GM12878 (cell line): ENCODE results near the gene SETD1B. TPM values are rescaled to one million over a fixed set of nuclear protein-coding genes. Genes with fewer than 3 reads are reported as not detected.

ENCODE experiments used
- ATAC-seq: fragments of 200-7000 bp; cut with Tn5 transposase; 3 replicates; pipeline ENCODE4 v1.9.1; 2020; ENCODE audit warnings: mild to moderate bottlenecking, moderate library complexity
- BruUV-seq: library from RNA; stranded (reverse); fragments of 400-500 nt; replicated peaks from 2 replicates; lab custom pipeline; 2021; lab: Mats Ljungman, UMichigan
- CTCF ChIA-PET: fragments of 300-600 bp; sonication (Branson Sonifier 250); formaldehyde crosslinking; extraction: SDS; loops from one replicate; lab custom pipeline; 2021; ENCODE audit warnings: inconsistent platforms; lab: Yijun Ruan, JAX
- POLR2A ChIA-PET: fragments of 350-600 bp; formaldehyde crosslinking; extraction: SDS; loops from one replicate; lab custom pipeline; 2021; ENCODE audit warnings: inconsistent platforms; lab: Charles Lee
- RAD21 ChIA-PET: fragments of 300-600 bp; sonication (Branson Sonifier 250); formaldehyde crosslinking; loops from one replicate; lab custom pipeline; 2023; ENCODE audit warnings: antibody characterized with exemption; ENCODE audit not compliant: unreplicated experiment; lab: Charles Lee
- SMC1A ChIA-PET: fragments of 300-600 bp; sonication (Branson Sonifier 250); formaldehyde crosslinking; loops from one replicate; lab custom pipeline; 2023; ENCODE audit not compliant: unreplicated experiment, uncharacterized antibody; lab: Charles Lee
- DNase-seq: peaks from one replicate; pipeline ENCODE4 v3.0.0-alpha.2; 2011; ENCODE audit warnings: low read depth, low spot score
- FAIRE-seq: peaks from 3 replicates; lab custom pipeline; 2011; peaks lifted over from hg19 to GRCh38; lab: Jason Lieb, UNC
- H2AFZ ChIP-seq: 2 replicates; pipeline ENCODE4 v1.6.0; 2011; ENCODE audit warnings: low read depth, low read length, control low read depth; ENCODE audit not compliant: control insufficient read depth
- H3K27ac ChIP-seq: 2 replicates; pipeline ENCODE4 v1.5.1; 2011; ENCODE audit warnings: control low read depth; ENCODE audit not compliant: control insufficient read depth, insufficient read depth
- H3K27me3 ChIP-seq, 2 experiments: replicated peaks in 1 of 2; 2 replicates each; pipeline versions ENCODE4 v1.6.0 to v1.6.1; 2011; ENCODE audit warnings: low read length in 1 of 2; ENCODE audit not compliant: control insufficient read depth in 2 of 2, insufficient read depth in 2 of 2
- H3K36me3 ChIP-seq, 2 experiments: 2 replicates each; pipeline ENCODE4 v1.5.1; 2011; ENCODE audit warnings: low read length in 1 of 2; ENCODE audit not compliant: control insufficient read depth in 2 of 2, insufficient read depth in 2 of 2
- H3K4me1 ChIP-seq: 2 replicates; pipeline ENCODE4 v1.6.1; 2011; ENCODE audit warnings: mild to moderate bottlenecking, low read length, moderate library complexity, mixed read lengths; ENCODE audit not compliant: control insufficient read depth, insufficient read depth
- H3K4me2 ChIP-seq: 2 replicates; pipeline ENCODE4 v1.6.0; 2011; ENCODE audit warnings: control low read depth; ENCODE audit not compliant: control insufficient read depth, insufficient read depth
- H3K4me3 ChIP-seq: fragments of 200-600 bp; sonication (generic); 2 replicates; pipeline ENCODE4 v1.5.1; 2016
- H3K79me2 ChIP-seq: 2 replicates; pipeline ENCODE4 v1.6.0; 2011; ENCODE audit warnings: low read length; ENCODE audit not compliant: control insufficient read depth, insufficient read depth
- H3K9ac ChIP-seq: 2 replicates; pipeline ENCODE4 v1.8.0; 2011; ENCODE audit warnings: low read length, control low read depth, mixed read lengths; ENCODE audit not compliant: control insufficient read depth, insufficient read depth
- H3K9me3 ChIP-seq: replicated peaks from 3 replicates; pipeline ENCODE4 v1.5.1; 2011; ENCODE audit warnings: mild to moderate bottlenecking, low read length; ENCODE audit not compliant: control insufficient read depth, insufficient read depth
- H4K20me1 ChIP-seq: 2 replicates; pipeline ENCODE4 v1.6.0; 2011; ENCODE audit not compliant: control insufficient read depth, insufficient read depth
- BACH1 ChIP-seq: fragments of 450-650 bp; IDR thresholded peaks from 2 replicates; pipeline ENCODE4 v1.6.1; 2017; ENCODE audit warnings: mild to moderate bottlenecking, borderline replicate concordance
- CHD2 ChIP-seq: IDR thresholded peaks from 2 replicates; pipeline ENCODE4 v1.6.1; 2011; ENCODE audit warnings: low read depth, low read length, improper control_type of control experiment, borderline replicate concordance
- HCFC1 ChIP-seq: fragments of 150-350 bp; IDR thresholded peaks from 2 replicates; pipeline ENCODE4 v1.6.1; 2014; ENCODE audit warnings: low read length
- HSF1 ChIP-seq: fragments of 150-350 bp; IDR thresholded peaks from 2 replicates; pipeline ENCODE4 v1.6.1; 2014; ENCODE audit warnings: mild to moderate bottlenecking, low read depth, low read length
- IRF4 ChIP-seq: IDR thresholded peaks from 2 replicates; pipeline ENCODE4 v1.6.1; 2011; ENCODE audit warnings: low read depth, low read length
- IRF5 ChIP-seq: fragments of 450-650 bp; IDR thresholded peaks from 2 replicates; pipeline ENCODE4 v1.6.1; 2017; ENCODE audit warnings: borderline replicate concordance
- MAX ChIP-seq: IDR thresholded peaks from 2 replicates; pipeline ENCODE4 v1.6.1; 2012; ENCODE audit warnings: low read depth, low read length, improper control_type of control experiment
- MEF2A ChIP-seq: IDR thresholded peaks from 2 replicates; pipeline ENCODE4 v1.6.1; 2011; ENCODE audit warnings: low read depth, mild to moderate bottlenecking, low read length, moderate library complexity; ENCODE audit not compliant: insufficient read depth
- MYC ChIP-seq: IDR thresholded peaks from 2 replicates; pipeline ENCODE4 v1.6.1; 2011; ENCODE audit warnings: mild to moderate bottlenecking, low read length, moderate library complexity, inconsistent platforms; ENCODE audit not compliant: insufficient read depth, insufficient replicate concordance, insufficient read length, severe bottlenecking
- POLR2AphosphoS2 ChIP-seq: IDR thresholded peaks from 2 replicates; pipeline ENCODE4 v1.6.1; 2011; ENCODE audit warnings: low read depth, mild to moderate bottlenecking, low read length, improper control_type of control experiment, moderate library complexity
- SIN3A ChIP-seq: IDR thresholded peaks from 2 replicates; pipeline ENCODE4 v1.6.1; 2012; ENCODE audit warnings: low read depth, low read length, improper control_type of control experiment
- SIX5 ChIP-seq: IDR thresholded peaks from 2 replicates; pipeline ENCODE4 v1.6.1; 2011; ENCODE audit warnings: mild to moderate bottlenecking, low read depth, low read length, moderate library complexity; ENCODE audit not compliant: severe bottlenecking
- SREBF2 ChIP-seq: IDR thresholded peaks from 2 replicates; pipeline ENCODE4 v1.6.1; 2012; ENCODE audit warnings: mild to moderate bottlenecking, low read length
- TBL1XR1 ChIP-seq: IDR thresholded peaks from 2 replicates; pipeline ENCODE4 v1.6.1; 2012; ENCODE audit warnings: low read depth, low read length, improper control_type of control experiment
- ZNF217 ChIP-seq: fragments of 450-650 bp; IDR thresholded peaks from 2 replicates; pipeline ENCODE4 v1.6.1; 2017; ENCODE audit warnings: antibody characterized with exemption, mild to moderate bottlenecking
- ZNF622 ChIP-seq: fragments of 450-650 bp; IDR thresholded peaks from 2 replicates; pipeline ENCODE4 v1.6.1; 2017; ENCODE audit warnings: mild to moderate bottlenecking, inconsistent platforms
- WGBS: methylation state at CpG from one replicate; pipeline ENCODE4 v1.1.6; 2016; ENCODE audit warnings: low lambda C conversion rate; ENCODE audit not compliant: insufficient replicate concordance, insufficient coverage; ENCODE audit errors: missing lambda C conversion rate; 5-methylcytosine and 5-hydroxymethylcytosine counted together
- in situ Hi-C: fragments of 300-500 bp; cut with MboI; formaldehyde crosslinking; loops from 9 replicates; pipeline ENCODE4 v1.14.3; 2018; ENCODE audit warnings: mixed read lengths
- intact Hi-C: fragments of 100-400 bp; cut with micrococcal nuclease; formaldehyde crosslinking; loops from one replicate; pipeline ENCODE4 v1.14.2; 2022; ENCODE audit not compliant: unreplicated experiment
- polyA plus RNA-seq, 11 experiments: library from polyadenylated mRNA; depleted of rRNA in 4 of 11; unstranded in 6 of 11; stranded (reverse) in 5 of 11; fragments of >200 nt; fragmentation: Nextera tagmentation in 4 of 11; fragmentation: Illumina TruSeq in 1 of 11; extraction: Ambion mirVana in 4 of 11; extraction: Trizol in 1 of 11; gene quantifications; 1 replicate in 1 of 11; 2 replicates in 10 of 11; pipeline versions ENCODE4 v1.2.1 to v1.2.3, GENCODE V29; 2011 to 2016; ENCODE audit warnings: inconsistent platforms in 2 of 11, missing spikeins in 2 of 11, low read depth in 1 of 11
- total RNA-seq, 4 experiments: library from RNA; depleted of rRNA in 3 of 4; stranded (reverse); fragments of >200 nt in 3 of 4; fragmentation: Illumina TruSeq in 1 of 4; extraction: Trizol in 1 of 4; gene quantifications; 2 replicates each; pipeline versions ENCODE4 v1.2.1 to v1.2.3, GENCODE V29; 2013 to 2021

The SETD1B gene
- total and polyA plus RNA-seq, 10 of the 15 experiments (the other 5 are each of a cell fraction or from before 2014, with no cell fraction given), result 0.50 to 17.3 (median 1.6) TPM

- SMC1A ChIA-PET, result interaction anchor here (0.5 to 3.7 kb wide), 13 partner anchors 8 to 298 kb away, joined by 3 to 39 read pairs (median 3); partner anchors contain the start of genes RHOF and TMEM120B
- POLR2A ChIA-PET, result interaction anchor here (0.5 to 1.6 kb wide), 4 partner anchors 9 to 205 kb away, joined by 3 to 5 read pairs (median 4); no protein-coding TSS in a partner anchor
- peak; percentile 95 for FAIRE-seq
- TF ChIP-seq MAX, result 0 out of 2 replicates have a peak, but pooled peaks have one; percentile 43
- no peak for TF ChIP-seq ZNF622
- TF ChIP-seq SIX5, result no peak
- no peak for TF ChIP-seq MEF2A
- no peak for TF ChIP-seq SIN3A
- TF ChIP-seq IRF4, result no peak
- TF ChIP-seq HSF1, result no peak
- TF ChIP-seq CHD2, result no peak
- no peak for TF ChIP-seq MYC
- TF ChIP-seq TBL1XR1, result no peak
- TF ChIP-seq ZNF217, result no peak
- no peak for TF ChIP-seq BACH1
- no peak for TF ChIP-seq SREBF2
- no peak for TF ChIP-seq HCFC1
- no peak for TF ChIP-seq IRF5
- no peak for TF ChIP-seq POLR2AphosphoS2
These were observed 30.6 kb upstream of the SETD1B start for GRCh38 chr12:121773011-121773777.

More at GRCh38 chr12:121773011-121773777, 30.6 kb upstream of the SETD1B start:
- intact Hi-C loops, result loop anchor here (1.0 kb wide), 1 partner anchor 76 kb away; no protein-coding TSS in a partner anchor
- H3K4me3 ChIP-seq, result no peak overlapping the region
- H2AFZ ChIP-seq, result peak overlapping the region; percentile 55
- H3K4me1 ChIP-seq, result peaks cover 7% of the 10 kb centered on the region; the same call in 1 of the 2 replicates
- H3K27ac ChIP-seq, result no peak overlapping the region
- no peaks in the 10 kb centered on the region for H4K20me1 ChIP-seq
- peaks cover under 1 to 4% of the 10 kb centered on the region in 2 experiments; a peak in 3 of 4 replicates for H3K36me3 ChIP-seq
- in situ Hi-C loops, result no loop called here
- ATAC-seq, result peak; percentile 91
- no peak for DNase-seq
- ChIA-PET CTCF (interaction anchor here (0.6 to 15.0 kb wide), 23 partner anchors 8 to 1427 kb away, joined by 3 to 492 read pairs (median 4); partner anchors contain the start of genes PSMD9, RHOF and TMEM120B), RAD21 (interaction anchor here (1.1 to 1.7 kb wide), 4 partner anchors 9 to 61 kb away, joined by 3 to 10 read pairs (median 6); partner anchors contain the start of genes RHOF and TMEM120B)
- 37% methylated on average over 14 of the region's 14 CpGs for WGBS
- no TSS peak for BruUV-seq
- no peak overlapping the region for H3K9ac ChIP-seq
- H3K4me2 ChIP-seq, result no peak overlapping the region
- no peaks in the 10 kb centered on the region for H3K79me2 ChIP-seq
- no peaks in the 10 kb centered on the region for H3K9me3 ChIP-seq
- no peaks in the 10 kb centered on the region for H3K27me3 ChIP-seq
